Suprapubic skin (tissue), 3 donors: ENCODE measurements around the gene GNAT2.

Experiments used
- POLR2AphosphoS5 ChIP-seq, 3 donors: sonication (generic); formaldehyde crosslinking; IDR thresholded peaks; one replicate each; pipeline ENCODE4 v1.6.1; 2017; ENCODE audit warnings: antibody characterized with exemption in 3 of 3
- TF ChIP-seq, protein P1 (sequence below), 2 donors: fragments of 200-600 bp in 1 of 2; fragments of 450-650 bp in 1 of 2; sonication (generic) in 1 of 2; IDR thresholded peaks; one replicate each; pipeline ENCODE4 v1.5.1; 2016 to 2019; ENCODE audit warnings: antibody characterized with exemption in 2 of 2, mild to moderate bottlenecking in 1 of 2, moderate library complexity in 1 of 2

DNA sequence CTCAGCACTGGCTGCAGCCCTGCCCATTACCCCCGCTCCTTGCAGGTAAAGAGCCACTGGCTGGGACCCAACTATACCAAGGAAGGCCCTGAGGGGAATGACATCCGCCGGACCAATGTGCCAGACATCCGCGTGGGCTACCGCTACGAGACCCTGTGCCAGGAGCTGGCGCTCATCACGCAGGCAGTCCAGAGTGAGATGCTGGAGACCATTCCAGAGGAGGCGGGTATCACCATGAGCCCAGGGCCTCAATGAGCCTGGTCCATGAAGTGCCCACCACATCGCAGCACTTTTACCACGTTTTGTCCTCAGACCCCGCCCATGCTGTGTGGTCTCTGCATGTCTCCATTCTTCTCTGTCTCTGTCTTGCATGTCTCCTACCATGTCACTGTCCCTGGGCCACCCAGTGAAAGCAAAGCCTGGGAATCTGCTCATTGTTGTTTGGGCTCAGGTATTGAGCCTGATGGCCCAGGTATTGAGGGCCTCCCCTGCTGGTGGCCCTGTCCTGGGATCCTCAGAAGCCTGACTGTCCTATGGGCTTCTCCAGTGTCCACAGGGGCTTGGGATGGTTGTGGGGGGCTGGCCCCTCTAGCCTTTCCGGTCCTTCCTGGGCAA is 11.6 kb upstream of the GNAT2 start:
- TF ChIP-seq, protein P1, sequence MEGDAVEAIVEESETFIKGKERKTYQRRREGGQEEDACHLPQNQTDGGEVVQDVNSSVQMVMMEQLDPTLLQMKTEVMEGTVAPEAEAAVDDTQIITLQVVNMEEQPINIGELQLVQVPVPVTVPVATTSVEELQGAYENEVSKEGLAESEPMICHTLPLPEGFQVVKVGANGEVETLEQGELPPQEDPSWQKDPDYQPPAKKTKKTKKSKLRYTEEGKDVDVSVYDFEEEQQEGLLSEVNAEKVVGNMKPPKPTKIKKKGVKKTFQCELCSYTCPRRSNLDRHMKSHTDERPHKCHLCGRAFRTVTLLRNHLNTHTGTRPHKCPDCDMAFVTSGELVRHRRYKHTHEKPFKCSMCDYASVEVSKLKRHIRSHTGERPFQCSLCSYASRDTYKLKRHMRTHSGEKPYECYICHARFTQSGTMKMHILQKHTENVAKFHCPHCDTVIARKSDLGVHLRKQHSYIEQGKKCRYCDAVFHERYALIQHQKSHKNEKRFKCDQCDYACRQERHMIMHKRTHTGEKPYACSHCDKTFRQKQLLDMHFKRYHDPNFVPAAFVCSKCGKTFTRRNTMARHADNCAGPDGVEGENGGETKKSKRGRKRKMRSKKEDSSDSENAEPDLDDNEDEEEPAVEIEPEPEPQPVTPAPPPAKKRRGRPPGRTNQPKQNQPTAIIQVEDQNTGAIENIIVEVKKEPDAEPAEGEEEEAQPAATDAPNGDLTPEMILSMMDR (IDR thresholded peaks at IDR 0.05) = no peak
- no peak for TF ChIP-seq POLR2AphosphoS5 (IDR thresholded peaks at IDR 0.05)
